Measurements from ENCODE around the gene RGS18. TPM values are rescaled to one million over a fixed set of nuclear protein-coding genes. Genes with fewer than 3 reads are reported as not detected.

The RGS18 gene
- total RNA-seq, 2 donors from 2014 or later = 2.7 to 3.8 TPM

DNA sequence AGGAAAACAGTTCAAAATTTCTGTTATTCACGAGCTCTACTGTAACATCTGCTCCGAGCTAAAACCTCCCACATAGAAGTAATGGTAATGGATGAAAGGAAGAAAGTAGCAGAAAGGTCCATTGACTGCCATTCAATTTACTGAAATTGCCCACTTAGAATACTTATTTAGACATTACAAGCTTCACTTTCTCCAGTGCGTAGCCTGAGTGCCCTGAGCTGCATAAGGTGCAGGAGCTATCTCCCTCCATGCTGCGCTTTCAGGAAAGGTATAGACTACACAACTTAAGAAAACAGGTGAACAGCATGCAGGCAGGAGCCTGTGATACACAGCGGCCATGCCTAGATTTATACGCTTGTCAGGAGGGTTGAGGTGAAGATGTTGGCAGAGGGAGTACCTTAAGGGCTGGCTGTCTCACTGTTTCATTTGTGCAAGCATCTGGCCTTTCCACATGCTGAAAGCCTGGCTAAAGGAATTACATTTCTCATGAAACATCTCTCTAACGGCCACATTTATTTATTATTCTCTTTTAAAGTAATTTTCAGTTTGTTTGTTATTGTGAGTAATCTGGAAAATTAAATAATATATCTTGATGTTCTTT, 74.7 kb downstream of the RGS18 start:
- no peak for DNase-seq (ENCODE audit: low spot score)
- intact Hi-C loops (cut with DNase I) = no loop called here

DNA sequence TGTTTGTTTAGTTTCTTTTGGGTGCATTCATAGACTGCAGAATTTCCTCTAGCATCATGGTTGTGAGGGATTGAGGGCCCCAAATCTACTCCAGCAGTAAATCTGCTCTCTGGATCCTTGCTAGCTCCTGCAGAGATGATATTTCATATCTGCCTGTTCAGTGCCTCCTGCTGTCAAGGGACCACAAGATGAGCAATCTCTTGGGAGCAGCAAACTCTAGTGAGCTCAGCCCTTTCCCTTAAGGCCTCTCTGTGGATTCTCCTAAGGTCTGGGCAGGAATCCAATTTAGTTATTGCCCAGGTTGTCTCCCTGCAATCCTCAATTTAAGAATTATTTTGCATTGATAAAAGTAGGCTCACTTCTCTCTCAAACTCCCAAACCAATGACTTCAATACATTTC, 76.9 kb downstream of the RGS18 start:
- no peak for DNase-seq (ENCODE audit: low spot score)
- intact Hi-C loops (cut with DNase I) = no loop called here

Other genes with a start within 250 kb of the RGS18 start
- gene RGS21, start 158.5 kb downstream of the RGS18 start, total RNA-seq = not detected